ENCODE data around the gene ROR2. TPM values are rescaled to one million over a fixed set of nuclear protein-coding genes. Genes with fewer than 3 reads are reported as not detected.

ROR2 gene
- total RNA-seq, 1 experiment from 2014 or later: not detected

DNA sequence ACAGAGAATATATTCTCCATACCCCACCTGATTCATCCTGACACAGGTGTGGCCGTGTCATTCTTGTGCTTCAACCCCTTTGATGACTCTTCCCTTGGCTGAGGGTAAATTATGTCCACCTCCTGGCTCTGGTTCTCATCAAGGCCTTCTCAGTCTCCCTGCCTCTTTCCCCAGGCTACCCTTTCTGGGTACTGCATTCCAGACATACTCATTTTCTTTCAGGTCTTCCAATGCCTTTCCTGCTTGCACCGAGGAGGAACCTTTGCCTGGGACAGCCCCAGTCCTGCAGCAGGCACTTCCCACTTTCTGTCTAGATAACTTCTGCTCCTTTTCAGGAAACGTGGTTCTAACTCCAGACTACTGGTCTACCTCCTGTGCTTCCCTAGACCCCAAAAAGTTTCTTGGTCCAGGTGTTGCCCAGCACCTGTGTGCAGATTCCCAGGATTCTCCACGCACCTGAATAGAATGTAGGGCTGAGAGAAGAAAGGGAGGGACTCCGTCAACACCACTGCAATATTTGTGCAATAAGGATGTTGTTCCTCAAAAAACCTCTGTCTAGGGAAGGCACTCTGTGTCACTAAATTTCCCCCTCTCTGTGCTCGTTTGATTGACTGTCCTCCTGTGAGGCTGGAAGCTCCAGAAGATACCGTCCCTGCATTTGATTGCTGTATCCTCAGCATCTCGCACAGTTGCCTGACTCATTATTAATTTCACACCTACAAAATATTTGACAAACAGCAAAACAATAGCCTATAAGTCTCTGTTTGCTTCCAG is 271.0 kb downstream of the ROR2 start:
- H3K27me3 ChIP-seq (ENCODE audit: low read length): no peaks in the 10 kb centered on the region
- no peaks in the 10 kb centered on the region for H3K9me3 ChIP-seq (ENCODE audit: low read length)
- H3K4me3 ChIP-seq (ENCODE audit: low read length): no peak overlapping the region
- no peaks in the 10 kb centered on the region for H4K20me1 ChIP-seq (ENCODE audit: low read length)
- no peaks in the 10 kb centered on the region for H3K36me3 ChIP-seq (ENCODE audit: low read depth, low read length)
- no peak overlapping the region for H2AFZ ChIP-seq (ENCODE audit: low read length)
- ATAC-seq: no peak
- no peaks in the 10 kb centered on the region for H3K79me2 ChIP-seq (ENCODE audit: low read length)
- no peaks in the 10 kb centered on the region for H3K9me2 ChIP-seq (replicated peaks; ENCODE audit: low read length)
- peak; percentile 33 for DNase-seq
- CTCF ChIA-PET: no interaction called here
- POLR2A ChIA-PET (ENCODE audit: unreplicated experiment): no interaction called here
- TF ChIP-seq EZH2phosphoT487 (IDR thresholded peaks at IDR 0.05; ENCODE audit: borderline replicate concordance, low read length): no peak
- no peak for TF ChIP-seq EZH2 (IDR thresholded peaks at IDR 0.05; ENCODE audit: low read length, unreplicated experiment)
- TF ChIP-seq, protein P1, sequence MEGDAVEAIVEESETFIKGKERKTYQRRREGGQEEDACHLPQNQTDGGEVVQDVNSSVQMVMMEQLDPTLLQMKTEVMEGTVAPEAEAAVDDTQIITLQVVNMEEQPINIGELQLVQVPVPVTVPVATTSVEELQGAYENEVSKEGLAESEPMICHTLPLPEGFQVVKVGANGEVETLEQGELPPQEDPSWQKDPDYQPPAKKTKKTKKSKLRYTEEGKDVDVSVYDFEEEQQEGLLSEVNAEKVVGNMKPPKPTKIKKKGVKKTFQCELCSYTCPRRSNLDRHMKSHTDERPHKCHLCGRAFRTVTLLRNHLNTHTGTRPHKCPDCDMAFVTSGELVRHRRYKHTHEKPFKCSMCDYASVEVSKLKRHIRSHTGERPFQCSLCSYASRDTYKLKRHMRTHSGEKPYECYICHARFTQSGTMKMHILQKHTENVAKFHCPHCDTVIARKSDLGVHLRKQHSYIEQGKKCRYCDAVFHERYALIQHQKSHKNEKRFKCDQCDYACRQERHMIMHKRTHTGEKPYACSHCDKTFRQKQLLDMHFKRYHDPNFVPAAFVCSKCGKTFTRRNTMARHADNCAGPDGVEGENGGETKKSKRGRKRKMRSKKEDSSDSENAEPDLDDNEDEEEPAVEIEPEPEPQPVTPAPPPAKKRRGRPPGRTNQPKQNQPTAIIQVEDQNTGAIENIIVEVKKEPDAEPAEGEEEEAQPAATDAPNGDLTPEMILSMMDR (conservative IDR thresholded peaks at IDR 0.05; ENCODE audit: low read depth, low read length): no peak
- no peak overlapping the region for H3K4me2 ChIP-seq (ENCODE audit: low read length)
- H3K9ac ChIP-seq (ENCODE audit: low read length): no peak overlapping the region
- H3K27ac ChIP-seq (ENCODE audit: low read length): no peak overlapping the region
- peaks cover 29% of the 10 kb centered on the region for H3K4me1 ChIP-seq (ENCODE audit: insufficient read depth, low read length)
- intact Hi-C loops (cut with micrococcal nuclease): no loop called here
- BruUV-seq (replicated peaks): no TSS peak
- no peaks in the 10 kb centered on the region for H3F3A ChIP-seq (ENCODE audit: low read length, unreplicated experiment)

DNA sequence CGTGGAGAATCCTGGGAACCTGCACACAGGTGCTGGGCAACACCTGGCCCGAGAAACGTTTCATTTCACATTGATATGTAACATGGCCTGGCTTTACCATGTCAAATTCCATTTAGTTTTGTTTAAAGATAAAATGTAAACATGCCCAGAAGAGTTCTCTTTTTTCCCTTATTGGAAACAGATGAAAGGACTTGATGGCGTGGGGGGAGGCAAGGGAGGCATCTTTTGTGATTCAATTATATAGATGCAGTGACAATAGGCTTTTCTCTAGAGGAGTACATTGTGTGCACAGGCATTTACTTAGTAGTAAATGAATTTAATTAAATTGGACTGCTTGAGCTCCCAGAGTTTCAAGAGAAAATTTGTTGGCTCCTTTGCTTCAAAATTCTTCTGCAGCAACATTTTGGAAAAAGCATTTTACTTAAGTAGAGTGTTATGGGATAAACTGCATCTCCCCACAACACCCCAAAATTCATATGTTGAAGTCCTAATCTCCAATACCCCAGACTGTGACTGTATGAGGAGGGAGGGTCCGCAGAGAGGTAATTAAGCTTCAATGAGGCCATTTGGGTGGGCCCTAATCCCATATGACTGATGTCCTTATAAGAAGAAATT is 272.1 kb downstream of the ROR2 start:
- H4K20me1 ChIP-seq (ENCODE audit: low read length): no peaks in the 10 kb centered on the region
- ChIA-PET POLR2A (ENCODE audit: unreplicated experiment) (no interaction called here), CTCF (no interaction called here)
- no TSS peak for BruUV-seq (replicated peaks)
- intact Hi-C loops (cut with micrococcal nuclease): loop anchor here (2.0 kb wide), 1 partner anchor 245 kb away; no protein-coding TSS in a partner anchor
- H3K9ac ChIP-seq (ENCODE audit: low read length): no peak overlapping the region
- H3K27me3 ChIP-seq (ENCODE audit: low read length): no peaks in the 10 kb centered on the region
- H3K36me3 ChIP-seq (ENCODE audit: low read depth, low read length): no peaks in the 10 kb centered on the region
- DNase-seq (no peak), ATAC-seq (no peak)
- no peaks in the 10 kb centered on the region for H3K9me2 ChIP-seq (replicated peaks; ENCODE audit: low read length)
- H3K9me3 ChIP-seq (ENCODE audit: low read length): no peaks in the 10 kb centered on the region
- TF ChIP-seq, protein P1 (conservative IDR thresholded peaks at IDR 0.05; ENCODE audit: low read depth, low read length): no peak
- no peak for TF ChIP-seq EZH2phosphoT487 (IDR thresholded peaks at IDR 0.05; ENCODE audit: borderline replicate concordance, low read length)
- no peak for TF ChIP-seq EZH2 (IDR thresholded peaks at IDR 0.05; ENCODE audit: low read length, unreplicated experiment)
- H3K4me2 ChIP-seq (ENCODE audit: low read length): no peak overlapping the region
- no peaks in the 10 kb centered on the region for H3F3A ChIP-seq (ENCODE audit: low read length, unreplicated experiment)
- no peak overlapping the region for H2AFZ ChIP-seq (ENCODE audit: low read length)
- H3K4me1 ChIP-seq (ENCODE audit: insufficient read depth, low read length): peaks cover 25% of the 10 kb centered on the region
- H3K27ac ChIP-seq (ENCODE audit: low read length): no peak overlapping the region
- no peak overlapping the region for H3K4me3 ChIP-seq (ENCODE audit: low read length)
- no peaks in the 10 kb centered on the region for H3K79me2 ChIP-seq (ENCODE audit: low read length)

DNA sequence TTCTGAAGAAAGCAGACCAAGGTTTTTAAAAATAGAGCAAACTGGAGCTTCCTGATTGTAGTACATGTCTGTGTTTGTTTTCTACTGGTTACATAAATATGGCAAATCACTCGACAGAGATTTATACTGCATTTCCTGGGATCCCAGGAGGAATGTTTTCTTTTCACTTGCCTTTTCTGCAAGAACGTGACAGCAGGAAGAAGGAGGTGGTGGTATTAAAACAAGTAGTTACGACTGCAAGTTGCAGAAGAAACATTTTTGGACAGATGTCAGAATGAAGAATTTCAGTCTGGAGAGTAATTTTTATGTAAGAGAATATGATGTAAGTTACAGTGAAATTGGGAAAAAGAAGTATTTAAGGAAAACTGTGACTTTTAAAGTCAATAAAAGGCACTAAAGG is 272.7 kb downstream of the ROR2 start:
- no TSS peak for BruUV-seq (replicated peaks)
- Histone ChIP-seq H2AFZ (ENCODE audit: low read length) (no peak overlapping the region), H4K20me1 (ENCODE audit: low read length) (no peaks in the 10 kb centered on the region), H3K4me1 (ENCODE audit: insufficient read depth, low read length) (peaks cover 19% of the 10 kb centered on the region), H3K4me2 (ENCODE audit: low read length) (no peak overlapping the region), H3K9me2 (replicated peaks; ENCODE audit: low read length) (no peaks in the 10 kb centered on the region), H3F3A (ENCODE audit: low read length, unreplicated experiment) (no peaks in the 10 kb centered on the region), H3K27ac (ENCODE audit: low read length) (no peak overlapping the region), H3K9ac (ENCODE audit: low read length) (no peak overlapping the region), H3K9me3 (ENCODE audit: low read length) (no peaks in the 10 kb centered on the region), H3K4me3 (ENCODE audit: low read length) (no peak overlapping the region), H3K79me2 (ENCODE audit: low read length) (no peaks in the 10 kb centered on the region), H3K36me3 (ENCODE audit: low read depth, low read length) (no peaks in the 10 kb centered on the region), H3K27me3 (ENCODE audit: low read length) (no peaks in the 10 kb centered on the region)
- POLR2A ChIA-PET (ENCODE audit: unreplicated experiment): no interaction called here
- CTCF ChIA-PET: no interaction called here
- intact Hi-C loops (cut with micrococcal nuclease): loop anchor here (2.0 kb wide), 1 partner anchor 245 kb away; no protein-coding TSS in a partner anchor
- ATAC-seq: no peak
- no peak for DNase-seq
- TF ChIP-seq EZH2phosphoT487 (IDR thresholded peaks at IDR 0.05; ENCODE audit: borderline replicate concordance, low read length): no peak
- TF ChIP-seq, protein P1 (conservative IDR thresholded peaks at IDR 0.05; ENCODE audit: low read depth, low read length): no peak
- no peak for TF ChIP-seq EZH2 (IDR thresholded peaks at IDR 0.05; ENCODE audit: low read length, unreplicated experiment)

All from PC-3 (cell line).